Upper lobe of left lung (tissue), 4 donors: Measurements from ENCODE around the gene PLAGL1.

Source experiments
- CTCF ChIP-seq, 6 experiments: fragments of 450-650 bp in 4 of 6; fragments of 200-600 bp in 2 of 6; sonication (generic) in 2 of 6; IDR thresholded peaks; one replicate each; pipeline ENCODE4 v1.5.1; 2016 to 2019; ENCODE audit warnings: antibody characterized with exemption in 6 of 6
- EP300 ChIP-seq, 4 donors: sonication (generic); formaldehyde crosslinking; IDR thresholded peaks; one replicate each; pipeline ENCODE4 v1.5.1; 2017; ENCODE audit warnings: antibody characterized with exemption in 4 of 4, control low read depth in 2 of 4
- POLR2A ChIP-seq, 4 donors: fragments of 450-650 bp; IDR thresholded peaks; one replicate each; pipeline ENCODE4 v1.5.1; 2016 to 2017; ENCODE audit warnings: antibody characterized with exemption in 4 of 4, mild to moderate bottlenecking in 2 of 4
- POLR2AphosphoS5 ChIP-seq, 2 donors: sonication (generic); formaldehyde crosslinking; IDR thresholded peaks; one replicate each; pipeline ENCODE4 v1.5.1; 2017; ENCODE audit warnings: antibody characterized with exemption in 2 of 2

GRCh38 chr6:143957679-143958274, 50.3 kb downstream of the PLAGL1 start:
- TF ChIP-seq CTCF (IDR thresholded peaks at IDR 0.05) (no peak), POLR2A (IDR thresholded peaks at IDR 0.05) (no peak), POLR2AphosphoS5 (IDR thresholded peaks at IDR 0.05) (no peak), EP300 (IDR thresholded peaks at IDR 0.05) (no peak)
